ENCODE measurements around the gene ASAP3. TPM values are rescaled to one million over a fixed set of nuclear protein-coding genes. Genes with fewer than 3 reads are reported as not detected.
A peak's percentile ranks its signal among the peaks of the same experiment; 100 is the strongest.

The ASAP3 gene
- total and polyA plus RNA-seq, 2 of the 13 experiments (the other 11 are each of a cell fraction or from before 2014, with no cell fraction given), result 32.6 to 37.0 TPM

DNA sequence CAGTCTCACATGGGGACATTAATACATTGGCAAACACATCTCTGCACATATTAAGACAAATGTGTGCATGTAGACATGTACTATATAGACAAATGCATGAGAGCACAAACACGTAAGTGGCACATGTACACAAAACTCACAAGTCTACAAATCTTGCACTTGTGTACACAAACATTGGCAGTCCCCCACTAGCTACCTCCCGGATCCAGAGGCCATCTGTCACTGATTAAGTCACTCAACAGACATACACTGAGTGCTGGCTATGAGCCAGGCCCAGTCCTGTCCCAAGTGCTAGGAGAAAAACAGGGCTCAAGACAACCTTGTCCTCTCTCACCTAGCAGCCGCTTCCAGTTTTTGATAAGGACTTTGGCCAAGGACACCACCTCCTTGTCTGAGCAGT lies 66.4 kb downstream of the ASAP3 start (continued):
- TF ChIP-seq, protein P1, sequence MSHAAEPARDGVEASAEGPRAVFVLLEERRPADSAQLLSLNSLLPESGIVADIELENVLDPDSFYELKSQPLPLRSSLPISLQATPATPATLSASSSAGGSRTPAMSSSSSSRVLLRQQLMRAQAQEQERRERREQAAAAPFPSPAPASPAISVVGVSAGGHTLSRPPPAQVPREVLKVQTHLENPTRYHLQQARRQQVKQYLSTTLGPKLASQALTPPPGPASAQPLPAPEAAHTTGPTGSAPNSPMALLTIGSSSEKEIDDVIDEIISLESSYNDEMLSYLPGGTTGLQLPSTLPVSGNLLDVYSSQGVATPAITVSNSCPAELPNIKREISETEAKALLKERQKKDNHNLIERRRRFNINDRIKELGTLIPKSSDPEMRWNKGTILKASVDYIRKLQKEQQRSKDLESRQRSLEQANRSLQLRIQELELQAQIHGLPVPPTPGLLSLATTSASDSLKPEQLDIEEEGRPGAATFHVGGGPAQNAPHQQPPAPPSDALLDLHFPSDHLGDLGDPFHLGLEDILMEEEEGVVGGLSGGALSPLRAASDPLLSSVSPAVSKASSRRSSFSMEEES (CRISPR knock-in tag; IDR thresholded peaks at IDR 0.05), result no peak
- 0 out of 2 replicates have a peak, but pooled peaks have one; percentile 20 for TF ChIP-seq ZSCAN31 (CRISPR knock-in tag; IDR thresholded peaks at IDR 0.05; ENCODE audit: low read depth)
- TF ChIP-seq ZBTB20 (CRISPR knock-in tag; IDR thresholded peaks at IDR 0.05; ENCODE audit: borderline replicate concordance, low read depth), result no peak
- TF ChIP-seq TEAD3 (CRISPR knock-in tag; optimal IDR thresholded peaks at IDR 0.05; ENCODE audit: borderline replicate concordance), result peak; percentile 6
- TF ChIP-seq SALL1 (CRISPR knock-in tag; IDR thresholded peaks at IDR 0.05), result peak; percentile 24; the same call in 1 of the 2 replicates
- no peak for TF ChIP-seq GATAD2A (CRISPR knock-in tag; IDR thresholded peaks at IDR 0.05)
- TF ChIP-seq HIVEP1 (CRISPR knock-in tag; IDR thresholded peaks at IDR 0.05), result no peak
- TF ChIP-seq FOXA3 (CRISPR knock-in tag; IDR thresholded peaks at IDR 0.05), result peak; percentile 45
- TF ChIP-seq, protein P2, sequence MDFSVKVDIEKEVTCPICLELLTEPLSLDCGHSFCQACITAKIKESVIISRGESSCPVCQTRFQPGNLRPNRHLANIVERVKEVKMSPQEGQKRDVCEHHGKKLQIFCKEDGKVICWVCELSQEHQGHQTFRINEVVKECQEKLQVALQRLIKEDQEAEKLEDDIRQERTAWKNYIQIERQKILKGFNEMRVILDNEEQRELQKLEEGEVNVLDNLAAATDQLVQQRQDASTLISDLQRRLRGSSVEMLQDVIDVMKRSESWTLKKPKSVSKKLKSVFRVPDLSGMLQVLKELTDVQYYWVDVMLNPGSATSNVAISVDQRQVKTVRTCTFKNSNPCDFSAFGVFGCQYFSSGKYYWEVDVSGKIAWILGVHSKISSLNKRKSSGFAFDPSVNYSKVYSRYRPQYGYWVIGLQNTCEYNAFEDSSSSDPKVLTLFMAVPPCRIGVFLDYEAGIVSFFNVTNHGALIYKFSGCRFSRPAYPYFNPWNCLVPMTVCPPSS (IDR thresholded peaks at IDR 0.05), result no peak
- TF ChIP-seq ZNF766 (CRISPR knock-in tag; IDR thresholded peaks at IDR 0.05; ENCODE audit: borderline replicate concordance), result no peak
- TF ChIP-seq ZNF619 (CRISPR knock-in tag; IDR thresholded peaks at IDR 0.05), result no peak
- no peak for TF ChIP-seq ZNF331 (CRISPR knock-in tag; IDR thresholded peaks at IDR 0.05)
- TF ChIP-seq, protein P3, sequence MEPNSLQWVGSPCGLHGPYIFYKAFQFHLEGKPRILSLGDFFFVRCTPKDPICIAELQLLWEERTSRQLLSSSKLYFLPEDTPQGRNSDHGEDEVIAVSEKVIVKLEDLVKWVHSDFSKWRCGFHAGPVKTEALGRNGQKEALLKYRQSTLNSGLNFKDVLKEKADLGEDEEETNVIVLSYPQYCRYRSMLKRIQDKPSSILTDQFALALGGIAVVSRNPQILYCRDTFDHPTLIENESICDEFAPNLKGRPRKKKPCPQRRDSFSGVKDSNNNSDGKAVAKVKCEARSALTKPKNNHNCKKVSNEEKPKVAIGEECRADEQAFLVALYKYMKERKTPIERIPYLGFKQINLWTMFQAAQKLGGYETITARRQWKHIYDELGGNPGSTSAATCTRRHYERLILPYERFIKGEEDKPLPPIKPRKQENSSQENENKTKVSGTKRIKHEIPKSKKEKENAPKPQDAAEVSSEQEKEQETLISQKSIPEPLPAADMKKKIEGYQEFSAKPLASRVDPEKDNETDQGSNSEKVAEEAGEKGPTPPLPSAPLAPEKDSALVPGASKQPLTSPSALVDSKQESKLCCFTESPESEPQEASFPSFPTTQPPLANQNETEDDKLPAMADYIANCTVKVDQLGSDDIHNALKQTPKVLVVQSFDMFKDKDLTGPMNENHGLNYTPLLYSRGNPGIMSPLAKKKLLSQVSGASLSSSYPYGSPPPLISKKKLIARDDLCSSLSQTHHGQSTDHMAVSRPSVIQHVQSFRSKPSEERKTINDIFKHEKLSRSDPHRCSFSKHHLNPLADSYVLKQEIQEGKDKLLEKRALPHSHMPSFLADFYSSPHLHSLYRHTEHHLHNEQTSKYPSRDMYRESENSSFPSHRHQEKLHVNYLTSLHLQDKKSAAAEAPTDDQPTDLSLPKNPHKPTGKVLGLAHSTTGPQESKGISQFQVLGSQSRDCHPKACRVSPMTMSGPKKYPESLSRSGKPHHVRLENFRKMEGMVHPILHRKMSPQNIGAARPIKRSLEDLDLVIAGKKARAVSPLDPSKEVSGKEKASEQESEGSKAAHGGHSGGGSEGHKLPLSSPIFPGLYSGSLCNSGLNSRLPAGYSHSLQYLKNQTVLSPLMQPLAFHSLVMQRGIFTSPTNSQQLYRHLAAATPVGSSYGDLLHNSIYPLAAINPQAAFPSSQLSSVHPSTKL (CRISPR knock-in tag; IDR thresholded peaks at IDR 0.05), result 0 out of 2 replicates have a peak, but pooled peaks have one; percentile 7
- no peak for TF ChIP-seq ZNF432 (CRISPR knock-in tag; IDR thresholded peaks at IDR 0.05; ENCODE audit: borderline replicate concordance)
- TF ChIP-seq MIER3 (CRISPR knock-in tag; IDR thresholded peaks at IDR 0.05; ENCODE audit: borderline replicate concordance), result no peak
- TF ChIP-seq JDP2 (CRISPR knock-in tag; IDR thresholded peaks at IDR 0.05; ENCODE audit: borderline replicate concordance), result no peak
- no peak for TF ChIP-seq CREB1 (IDR thresholded peaks at IDR 0.05)
- 0 out of 2 replicates have a peak, but pooled peaks have one; percentile 22 for TF ChIP-seq CREB1 (CRISPR knock-in tag; IDR thresholded peaks at IDR 0.05)
- TF ChIP-seq, protein P4, sequence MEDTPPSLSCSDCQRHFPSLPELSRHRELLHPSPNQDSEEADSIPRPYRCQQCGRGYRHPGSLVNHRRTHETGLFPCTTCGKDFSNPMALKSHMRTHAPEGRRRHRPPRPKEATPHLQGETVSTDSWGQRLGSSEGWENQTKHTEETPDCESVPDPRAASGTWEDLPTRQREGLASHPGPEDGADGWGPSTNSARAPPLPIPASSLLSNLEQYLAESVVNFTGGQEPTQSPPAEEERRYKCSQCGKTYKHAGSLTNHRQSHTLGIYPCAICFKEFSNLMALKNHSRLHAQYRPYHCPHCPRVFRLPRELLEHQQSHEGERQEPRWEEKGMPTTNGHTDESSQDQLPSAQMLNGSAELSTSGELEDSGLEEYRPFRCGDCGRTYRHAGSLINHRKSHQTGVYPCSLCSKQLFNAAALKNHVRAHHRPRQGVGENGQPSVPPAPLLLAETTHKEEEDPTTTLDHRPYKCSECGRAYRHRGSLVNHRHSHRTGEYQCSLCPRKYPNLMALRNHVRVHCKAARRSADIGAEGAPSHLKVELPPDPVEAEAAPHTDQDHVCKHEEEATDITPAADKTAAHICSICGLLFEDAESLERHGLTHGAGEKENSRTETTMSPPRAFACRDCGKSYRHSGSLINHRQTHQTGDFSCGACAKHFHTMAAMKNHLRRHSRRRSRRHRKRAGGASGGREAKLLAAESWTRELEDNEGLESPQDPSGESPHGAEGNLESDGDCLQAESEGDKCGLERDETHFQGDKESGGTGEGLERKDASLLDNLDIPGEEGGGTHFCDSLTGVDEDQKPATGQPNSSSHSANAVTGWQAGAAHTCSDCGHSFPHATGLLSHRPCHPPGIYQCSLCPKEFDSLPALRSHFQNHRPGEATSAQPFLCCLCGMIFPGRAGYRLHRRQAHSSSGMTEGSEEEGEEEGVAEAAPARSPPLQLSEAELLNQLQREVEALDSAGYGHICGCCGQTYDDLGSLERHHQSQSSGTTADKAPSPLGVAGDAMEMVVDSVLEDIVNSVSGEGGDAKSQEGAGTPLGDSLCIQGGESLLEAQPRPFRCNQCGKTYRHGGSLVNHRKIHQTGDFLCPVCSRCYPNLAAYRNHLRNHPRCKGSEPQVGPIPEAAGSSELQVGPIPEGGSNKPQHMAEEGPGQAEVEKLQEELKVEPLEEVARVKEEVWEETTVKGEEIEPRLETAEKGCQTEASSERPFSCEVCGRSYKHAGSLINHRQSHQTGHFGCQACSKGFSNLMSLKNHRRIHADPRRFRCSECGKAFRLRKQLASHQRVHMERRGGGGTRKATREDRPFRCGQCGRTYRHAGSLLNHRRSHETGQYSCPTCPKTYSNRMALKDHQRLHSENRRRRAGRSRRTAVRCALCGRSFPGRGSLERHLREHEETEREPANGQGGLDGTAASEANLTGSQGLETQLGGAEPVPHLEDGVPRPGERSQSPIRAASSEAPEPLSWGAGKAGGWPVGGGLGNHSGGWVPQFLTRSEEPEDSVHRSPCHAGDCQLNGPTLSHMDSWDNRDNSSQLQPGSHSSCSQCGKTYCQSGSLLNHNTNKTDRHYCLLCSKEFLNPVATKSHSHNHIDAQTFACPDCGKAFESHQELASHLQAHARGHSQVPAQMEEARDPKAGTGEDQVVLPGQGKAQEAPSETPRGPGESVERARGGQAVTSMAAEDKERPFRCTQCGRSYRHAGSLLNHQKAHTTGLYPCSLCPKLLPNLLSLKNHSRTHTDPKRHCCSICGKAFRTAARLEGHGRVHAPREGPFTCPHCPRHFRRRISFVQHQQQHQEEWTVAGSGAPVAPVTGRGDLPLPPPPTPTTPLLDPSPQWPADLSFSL (CRISPR knock-in tag; IDR thresholded peaks at IDR 0.05), result peak; percentile 89

Data from HepG2 (cell line).